GM13977 (cell line): ENCODE data around the gene CYB561.

Experiments
- DNase-seq: peaks from one replicate; pipeline ENCODE4 v3.0.0; 2012; ENCODE audit warnings: low spot score
- CTCF ChIP-seq: IDR thresholded peaks from 2 replicates; pipeline ENCODE4 v1.5.1; 2012; ENCODE audit warnings: mild to moderate bottlenecking, control low read depth; ENCODE audit not compliant: insufficient read depth; ENCODE audit errors: extremely low read depth, missing control alignments
- in situ Hi-C: fragments of 300-500 bp; cut with MboI; formaldehyde crosslinking; loops from one replicate; pipeline ENCODE4 v1.12.0; 2022; ENCODE audit warnings: low sequenced_read_pairs, low pct_unique_long_range_greater_than_20kb, mixed read lengths, inconsistent platforms; ENCODE audit not compliant: unreplicated experiment

CYB561 gene

GRCh38 chr17:63436523-63437110 lies 9.5 kb downstream of the CYB561 start:
- DNase-seq, result no peak
- peak; percentile 21 for TF ChIP-seq CTCF
- in situ Hi-C loops, result loop anchor here (25.0 kb wide), 1 partner anchor 401 kb away; the partner anchor contains the start of genes FTSJ3, PSMC5 and SMARCD2

GRCh38 chr17:63435681-63436522 lies 10.2 kb downstream of the CYB561 start:
- no peak for TF ChIP-seq CTCF
- no peak for DNase-seq
- in situ Hi-C loops, result loop anchor here (25.0 kb wide), 1 partner anchor 401 kb away; the partner anchor contains the start of genes FTSJ3, PSMC5 and SMARCD2

DNA sequence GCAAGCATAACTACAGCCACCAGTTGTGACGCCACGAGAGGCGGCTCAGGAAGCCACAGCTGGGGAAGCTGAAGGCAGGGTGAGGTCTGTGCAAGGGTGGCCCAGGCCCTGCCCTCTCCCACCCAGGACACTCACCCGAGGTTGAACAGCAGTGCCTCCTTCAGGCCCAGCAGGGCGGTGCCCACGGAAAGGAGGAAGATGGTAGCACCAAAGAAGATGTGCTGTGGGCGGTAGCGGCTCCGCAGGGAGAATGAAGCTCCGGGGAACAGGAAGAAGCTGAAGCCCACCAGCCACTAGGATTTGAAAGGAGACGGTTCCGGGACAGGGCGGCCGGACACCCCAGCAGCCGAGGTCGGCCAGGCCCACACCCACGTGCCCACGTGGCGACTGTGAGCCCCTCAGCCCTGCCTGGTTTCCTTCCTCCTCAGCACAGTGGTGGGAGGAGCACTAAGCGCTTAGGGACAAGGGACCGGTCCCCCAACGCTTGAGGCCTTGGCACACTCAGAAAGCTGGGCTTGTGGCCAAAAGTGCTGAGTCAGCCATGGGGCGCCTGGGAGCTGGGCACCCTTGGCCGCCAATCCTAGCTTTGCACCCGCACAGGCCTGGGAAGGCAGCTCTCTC lies 11.0 kb downstream of the CYB561 start:
- no peak for DNase-seq
- TF ChIP-seq CTCF, result peak; percentile 9
- in situ Hi-C loops, result loop anchor here (25.0 kb wide), 1 partner anchor 402 kb away; the partner anchor contains the start of genes FTSJ3, PSMC5 and SMARCD2

DNA sequence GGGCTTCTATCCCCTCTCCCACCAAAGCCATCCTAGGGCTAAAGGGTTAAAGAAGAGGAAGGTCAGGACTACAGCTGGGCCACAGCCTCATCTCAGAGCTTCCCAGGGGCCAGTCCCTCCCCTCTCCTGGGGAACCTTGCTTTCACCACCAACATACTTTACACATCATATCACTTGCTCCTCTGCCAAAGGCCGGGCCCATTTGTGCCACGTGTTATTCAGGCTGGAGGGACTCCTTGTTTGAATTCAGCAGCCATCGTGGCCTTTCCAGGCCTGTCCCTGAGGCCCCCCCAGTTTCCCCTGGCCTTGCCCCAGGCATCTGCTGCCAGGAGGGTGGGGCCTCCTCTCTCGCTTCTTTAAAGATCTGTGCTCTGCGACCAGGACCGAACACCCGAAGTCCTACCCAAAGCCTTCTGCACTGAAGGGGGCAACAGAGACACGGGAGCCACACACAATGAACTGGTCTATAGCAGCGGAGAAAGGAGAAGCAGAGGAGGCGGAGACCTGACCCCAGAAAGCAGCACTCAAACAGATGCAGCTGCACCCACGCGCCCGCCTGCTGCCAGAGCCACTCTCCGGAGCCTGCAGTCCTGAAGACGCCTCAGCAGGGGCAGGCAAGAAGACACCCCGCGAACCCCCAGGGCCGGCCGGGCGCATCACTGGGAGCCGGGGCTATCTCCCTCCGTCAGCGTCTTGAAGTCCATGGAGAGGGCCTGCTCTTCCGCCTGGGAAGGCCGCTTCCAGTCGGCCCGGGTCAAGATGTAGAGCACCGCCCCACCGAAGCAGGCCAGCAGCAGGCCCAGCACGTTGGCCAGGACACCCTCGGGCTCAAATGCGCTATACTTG lies 12.1 kb downstream of the CYB561 start:
- TF ChIP-seq CTCF, result no peak
- no peak for DNase-seq
- in situ Hi-C loops, result loop anchor here (25.0 kb wide), 1 partner anchor 403 kb away; the partner anchor contains the start of genes FTSJ3, PSMC5 and SMARCD2

- in situ Hi-C loops, result loop anchor here (25.0 kb wide), 1 partner anchor 405 kb away; the partner anchor contains the start of genes FTSJ3, PSMC5 and SMARCD2
Observed at GRCh38 chr17:63431939-63432804, 13.9 kb downstream of the CYB561 start.

More at GRCh38 chr17:63431939-63432804, 13.9 kb downstream of the CYB561 start:
- no peak for TF ChIP-seq CTCF
- DNase-seq, result no peak
